Measurements from ENCODE around the gene TBC1D9.

TBC1D9 gene

DNA sequence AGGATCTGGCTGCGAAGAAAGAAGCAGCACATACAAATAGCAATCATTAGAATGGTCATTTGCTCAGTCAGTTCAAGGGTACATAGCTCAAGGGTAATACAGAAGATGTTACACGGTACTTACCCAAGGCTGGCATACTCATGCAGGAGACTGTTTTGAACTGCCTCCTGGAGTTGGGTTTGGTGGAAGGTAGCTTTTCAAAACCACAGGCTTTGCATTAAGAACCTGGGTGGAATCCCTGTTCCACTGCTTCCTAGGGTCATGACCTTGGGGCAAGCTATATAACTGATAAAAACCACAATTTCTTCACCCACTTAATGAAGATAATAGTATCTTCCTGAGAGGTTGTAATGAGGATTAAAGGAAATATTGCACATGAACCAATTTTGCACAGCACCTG lies 36.5 kb downstream of the TBC1D9 start:
- DNase-seq: no peak

DNA sequence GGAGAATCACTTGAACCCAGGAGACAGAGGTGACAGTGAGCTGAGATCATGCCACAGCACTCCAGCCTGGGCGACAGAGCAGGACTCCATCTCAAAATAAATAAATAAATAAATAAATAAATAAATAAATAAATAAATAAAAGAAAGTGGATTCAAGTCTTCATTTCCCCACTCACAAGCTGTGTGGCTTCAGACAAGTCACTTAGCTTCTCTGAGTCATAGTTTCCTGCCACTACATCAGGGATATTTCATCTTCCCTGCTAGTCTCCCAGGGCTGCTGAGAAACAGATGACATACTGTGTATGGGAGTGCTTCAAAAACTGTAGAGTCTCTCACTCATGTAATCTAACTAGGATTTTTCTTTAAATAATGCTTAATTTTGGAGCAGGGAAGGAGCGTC lies 37.2 kb downstream of the TBC1D9 start:
- no peak for DNase-seq

GRCh38 chr4:140718241-140718952 lies 37.8 kb downstream of the TBC1D9 start:
- no peak for DNase-seq

DNA sequence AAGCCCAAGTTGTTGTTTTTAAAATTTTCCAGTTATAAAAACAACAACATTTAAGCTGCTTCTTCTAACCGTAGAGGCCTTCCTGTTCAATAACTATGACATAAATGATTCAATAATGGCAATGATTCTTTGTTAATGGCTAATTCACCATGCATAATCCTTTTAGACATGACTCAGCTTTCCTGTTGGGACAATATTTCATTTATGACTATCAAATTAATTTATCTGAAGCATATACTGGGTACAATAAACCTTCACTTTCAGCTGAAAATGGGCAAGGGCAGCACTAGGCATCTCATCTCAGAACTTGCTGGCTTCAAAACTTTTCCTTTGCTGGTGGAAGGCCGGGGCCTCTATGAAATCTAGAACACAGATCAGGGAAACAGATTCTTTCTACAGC lies 38.9 kb downstream of the TBC1D9 start:
- no peak for DNase-seq

DNA sequence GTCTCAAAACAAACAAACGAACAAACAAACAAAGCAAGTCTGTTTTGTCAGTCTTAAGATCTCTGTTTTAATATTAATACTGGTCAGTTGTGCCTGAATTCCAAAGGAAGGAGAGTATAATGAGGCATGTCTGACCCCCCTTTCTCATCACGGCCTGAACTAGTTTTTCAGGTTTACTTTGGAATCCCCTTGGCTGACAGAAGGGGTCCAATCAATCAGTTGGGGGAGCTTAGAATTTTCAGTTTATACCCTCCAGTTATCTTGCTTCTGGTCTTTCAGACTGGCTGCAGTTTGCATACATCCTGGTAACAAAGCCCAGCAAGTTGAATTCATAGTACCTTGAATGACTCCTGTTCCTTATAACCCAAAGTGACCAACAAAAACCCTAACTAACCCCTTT lies 41.1 kb downstream of the TBC1D9 start:
- no peak for DNase-seq

GRCh38 chr4:140711910-140712309 lies 44.3 kb downstream of the TBC1D9 start:
- DNase-seq: no peak

DNA sequence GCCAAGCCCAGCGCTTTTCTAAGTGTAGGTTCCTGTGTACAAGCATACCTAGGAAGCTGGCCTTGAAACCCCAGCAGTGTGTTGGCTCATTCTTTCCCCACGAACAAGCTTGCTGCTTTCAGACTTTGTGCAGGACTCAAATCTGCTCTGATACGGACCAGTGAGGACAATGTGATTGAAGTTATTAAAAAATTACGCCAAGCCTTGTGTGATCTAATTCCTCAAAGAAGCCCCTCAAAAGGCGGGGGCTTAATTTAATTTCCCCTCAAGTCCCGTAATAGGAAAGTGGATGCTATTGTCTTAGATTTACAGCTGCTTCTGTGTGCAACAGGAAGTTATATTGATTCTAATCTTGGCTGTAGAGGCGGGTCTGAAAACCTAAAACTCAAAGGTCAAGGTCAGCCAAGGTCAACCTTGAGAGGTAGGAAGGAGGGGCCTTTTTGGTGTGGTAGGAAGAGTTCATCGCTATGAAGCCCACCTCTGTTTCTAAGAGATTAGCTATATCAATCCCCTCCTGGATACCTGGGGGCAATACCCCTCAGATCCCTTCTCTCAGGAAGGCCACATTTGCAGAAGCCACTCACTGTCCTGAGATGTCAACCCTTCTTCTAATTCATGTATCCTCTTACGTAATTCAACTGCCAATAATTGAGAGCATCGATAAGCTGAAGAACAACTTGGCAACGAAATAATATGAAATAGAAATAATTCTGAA lies 45.1 kb downstream of the TBC1D9 start:
- no peak for DNase-seq

DNA sequence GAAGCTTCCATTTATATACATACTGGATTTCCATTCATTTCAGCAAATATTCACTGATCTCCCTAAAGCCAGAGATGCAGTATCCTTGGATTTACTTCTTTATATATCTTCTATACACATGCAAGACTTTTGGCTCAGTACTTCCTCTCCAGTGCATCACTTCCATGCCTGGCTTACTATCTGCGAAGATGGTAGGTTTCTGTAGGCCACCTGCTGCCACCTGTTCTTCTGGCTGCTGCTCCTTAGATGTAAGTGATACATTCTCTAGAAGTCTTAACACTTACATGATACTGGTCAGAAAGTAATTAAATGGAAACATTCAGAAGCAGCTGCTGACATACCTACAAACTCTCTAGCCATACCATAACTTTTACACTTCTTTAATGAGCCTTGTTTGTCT lies 48.9 kb downstream of the TBC1D9 start:
- no peak for DNase-seq

GRCh38 chr4:140706665-140707064 lies 49.5 kb downstream of the TBC1D9 start:
- no peak for DNase-seq

DNA sequence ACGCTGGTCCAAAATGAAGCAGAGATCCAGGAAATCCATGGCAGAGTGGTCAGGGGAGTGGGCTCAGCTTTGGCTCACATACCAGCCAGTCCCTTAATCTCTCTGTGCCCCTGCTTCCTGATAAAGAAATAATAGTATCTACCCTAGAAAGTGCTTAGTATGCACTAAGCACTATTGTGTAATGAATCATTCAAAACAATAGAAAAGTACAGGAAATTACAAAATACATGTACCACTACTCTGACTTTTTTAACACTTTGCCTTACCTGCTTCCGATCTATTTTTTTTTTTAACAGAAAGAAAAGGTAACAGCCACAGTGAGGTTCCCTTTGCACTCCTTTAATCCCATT lies 49.9 kb downstream of the TBC1D9 start:
- no peak for DNase-seq

GRCh38 chr4:140705625-140706275 lies 50.4 kb downstream of the TBC1D9 start:
- DNase-seq: no peak

- no peak for DNase-seq
These were observed 51.2 kb downstream of the TBC1D9 start for GRCh38 chr4:140704964-140705363.

DNA sequence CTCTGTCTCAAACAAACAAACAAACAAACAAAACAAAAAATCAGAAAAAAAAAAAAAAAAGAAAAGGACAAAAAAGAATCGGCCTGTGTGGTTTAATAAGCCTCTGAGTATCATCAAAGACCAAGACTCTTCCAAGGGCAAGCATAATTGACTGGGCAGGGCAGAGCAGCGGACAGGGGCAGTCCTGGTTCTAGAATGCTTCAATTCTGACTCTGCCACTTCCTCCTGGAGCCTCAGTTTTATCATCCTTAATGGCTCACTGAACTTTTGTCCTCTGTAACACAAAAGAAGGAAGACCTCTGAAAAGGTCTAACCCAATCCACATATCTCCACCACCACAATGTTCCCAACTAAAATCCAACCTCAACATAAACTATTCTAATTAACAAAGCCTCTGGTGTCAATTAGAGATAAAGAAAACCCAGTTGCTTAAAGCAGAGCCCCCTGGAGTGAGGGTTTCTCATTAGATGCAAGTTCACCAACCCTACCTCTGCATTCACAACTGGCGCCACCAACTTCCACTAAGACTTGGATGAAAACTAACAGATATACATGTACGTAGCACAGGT lies 51.7 kb downstream of the TBC1D9 start:
- no peak for DNase-seq

DNA sequence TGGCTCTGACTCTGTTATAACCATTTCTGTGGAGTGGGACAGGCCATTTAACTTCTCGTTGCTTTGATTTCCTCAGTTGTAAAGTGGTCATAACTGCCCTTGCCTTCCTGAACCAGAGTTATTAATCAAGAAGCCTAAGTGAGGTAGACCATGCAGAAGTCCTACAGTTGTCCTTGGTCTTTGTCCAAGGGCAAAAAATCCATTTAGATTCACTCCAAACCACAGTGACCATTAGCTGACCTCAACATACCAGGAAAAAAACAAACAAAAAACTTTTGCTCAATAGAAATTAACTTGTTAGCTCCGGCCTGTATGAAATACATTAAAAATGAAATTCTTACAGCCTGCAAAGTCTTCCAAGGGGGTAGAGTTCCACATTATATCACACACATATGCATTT lies 52.7 kb downstream of the TBC1D9 start:
- DNase-seq: no peak

DNA sequence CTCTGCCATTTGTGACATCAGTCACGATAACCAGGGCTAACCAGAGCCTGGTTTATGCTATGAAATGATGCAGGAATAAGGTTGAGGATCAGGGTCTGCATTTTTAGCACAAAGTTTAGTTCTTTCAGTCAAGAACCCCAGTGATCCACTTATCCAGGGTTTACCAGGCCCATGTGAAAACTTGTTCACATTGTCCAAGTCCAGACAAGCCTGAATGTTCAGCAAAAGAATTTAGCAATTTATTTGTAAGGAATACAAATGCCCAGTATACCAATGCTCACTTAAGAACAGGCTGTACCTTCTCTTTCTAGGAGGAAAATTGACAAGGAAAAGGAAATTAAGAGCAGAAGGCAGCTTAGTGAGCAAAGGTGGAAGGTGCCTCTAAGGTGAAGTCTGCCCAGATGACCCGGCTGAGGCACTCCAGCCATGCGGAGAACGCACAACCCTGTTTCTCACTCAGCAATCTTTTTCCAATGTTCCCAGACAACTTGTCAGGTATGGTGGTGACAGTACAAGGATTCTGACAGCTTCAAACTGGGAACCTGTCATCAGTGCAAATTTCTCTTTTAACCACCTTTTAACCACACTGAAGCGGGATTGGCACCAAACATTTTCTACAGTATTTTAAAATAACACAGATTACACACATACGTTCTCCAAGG lies 54.0 kb downstream of the TBC1D9 start:
- no peak for DNase-seq

- DNase-seq: no peak
These were observed 55.1 kb downstream of the TBC1D9 start for GRCh38 chr4:140701071-140701470.

DNA sequence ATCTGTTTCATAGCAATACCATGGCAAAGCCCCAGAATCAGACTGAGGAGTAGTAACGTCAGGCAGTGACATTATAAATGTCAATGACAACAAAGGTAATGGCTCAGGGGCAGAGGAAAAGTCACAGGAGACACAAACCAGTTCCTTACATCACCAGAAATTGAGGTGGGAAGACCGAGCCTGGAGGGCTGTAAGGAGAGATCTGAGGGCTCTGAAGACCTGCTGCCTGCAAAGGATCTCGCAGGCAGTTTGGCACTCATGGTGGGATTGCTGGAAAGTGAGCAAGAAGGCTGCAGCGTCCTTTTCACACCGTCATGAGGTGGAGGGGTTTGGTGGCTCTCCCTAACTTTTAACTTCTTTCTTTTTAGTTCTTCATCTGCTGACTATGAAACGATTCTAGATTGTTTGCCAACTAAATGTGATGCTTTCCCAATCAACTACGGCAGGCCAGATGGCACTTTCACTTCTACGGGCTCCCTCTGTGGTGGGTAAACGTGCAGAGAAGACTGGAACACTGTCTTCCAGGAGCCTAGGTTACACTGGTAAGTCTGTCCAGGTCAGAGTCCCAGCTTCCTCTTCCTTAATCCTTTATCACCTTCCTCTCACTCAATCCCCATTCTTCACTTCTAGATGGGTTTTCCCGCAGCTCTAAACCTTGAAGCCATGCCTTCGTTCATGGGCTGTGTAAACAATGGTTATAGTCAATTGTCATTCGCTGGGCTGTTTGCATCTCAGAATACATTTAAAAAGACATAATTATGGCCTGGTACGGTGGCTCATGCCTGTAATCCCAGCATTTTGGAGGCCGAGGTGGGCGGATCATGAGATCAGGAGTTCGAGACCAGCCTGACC lies 58.2 kb downstream of the TBC1D9 start:
- DNase-seq: no peak

DNA sequence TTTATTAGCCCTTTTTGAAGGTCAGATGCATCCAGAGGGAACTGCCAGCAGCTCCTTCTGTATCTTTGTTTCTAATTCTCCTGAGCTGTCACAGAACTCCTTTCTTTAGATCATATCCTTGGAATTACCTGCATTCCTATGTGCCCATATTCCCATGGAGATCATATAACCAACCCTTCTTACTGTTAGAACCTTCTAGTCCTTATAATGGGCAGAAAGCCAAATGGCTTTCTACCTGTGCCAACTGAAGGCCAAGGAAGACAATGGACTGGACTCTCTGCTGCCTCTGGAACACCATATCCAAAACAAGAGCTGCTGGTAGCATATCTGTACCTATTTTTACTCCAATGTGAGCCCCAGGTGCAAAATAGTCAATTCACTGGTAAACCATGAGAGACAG lies 60.7 kb downstream of the TBC1D9 start:
- no peak for DNase-seq

DNA sequence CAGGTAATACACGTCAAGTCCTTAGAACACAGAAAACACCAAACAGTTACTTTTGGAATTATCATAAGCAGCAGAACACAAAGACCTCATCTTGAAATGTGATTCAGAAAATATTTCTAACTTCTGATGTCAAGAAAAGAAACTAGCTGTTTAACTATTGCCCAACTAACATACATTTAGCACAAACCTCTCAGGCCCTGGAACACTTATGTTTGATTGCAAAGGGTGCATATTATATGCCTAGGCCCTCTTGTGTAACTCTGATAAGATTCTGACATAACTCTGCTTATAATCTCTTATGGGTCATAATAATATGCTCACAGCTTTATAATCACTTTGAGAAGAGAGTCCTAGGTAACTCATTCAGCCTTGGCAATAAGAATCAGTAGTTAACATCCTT lies 62.6 kb downstream of the TBC1D9 start:
- no peak for DNase-seq

GRCh38 chr4:140691369-140691768 lies 64.8 kb downstream of the TBC1D9 start:
- no peak for DNase-seq

DNA sequence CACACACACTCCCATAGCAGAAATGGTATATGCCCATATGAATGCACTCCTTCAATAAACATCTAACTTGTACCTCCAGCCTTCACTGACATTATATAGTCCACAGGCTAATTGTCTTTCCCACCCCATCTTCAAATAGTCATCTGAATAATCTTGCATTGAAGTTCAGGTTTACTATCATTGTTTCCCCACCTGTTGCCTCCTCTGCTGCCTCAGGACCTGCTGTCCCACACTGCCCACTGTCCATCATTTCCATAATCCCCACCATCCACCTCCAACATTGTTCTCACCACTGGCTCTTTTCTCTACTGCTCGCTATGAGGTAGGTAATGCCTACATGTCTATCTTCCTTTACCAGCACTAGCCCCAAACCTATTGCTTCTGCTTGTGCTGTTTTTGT lies 66.1 kb downstream of the TBC1D9 start:
- DNase-seq: no peak

GRCh38 chr4:140689623-140690022 lies 66.6 kb downstream of the TBC1D9 start:
- DNase-seq: no peak
